Measurements from ENCODE around the gene PKDCC.
"Not testable (repeated sequence)": the region's sequence is repeated elsewhere in the genome, so short reads cannot be mapped to it uniquely, and the experiment has no call there.

PKDCC gene

DNA sequence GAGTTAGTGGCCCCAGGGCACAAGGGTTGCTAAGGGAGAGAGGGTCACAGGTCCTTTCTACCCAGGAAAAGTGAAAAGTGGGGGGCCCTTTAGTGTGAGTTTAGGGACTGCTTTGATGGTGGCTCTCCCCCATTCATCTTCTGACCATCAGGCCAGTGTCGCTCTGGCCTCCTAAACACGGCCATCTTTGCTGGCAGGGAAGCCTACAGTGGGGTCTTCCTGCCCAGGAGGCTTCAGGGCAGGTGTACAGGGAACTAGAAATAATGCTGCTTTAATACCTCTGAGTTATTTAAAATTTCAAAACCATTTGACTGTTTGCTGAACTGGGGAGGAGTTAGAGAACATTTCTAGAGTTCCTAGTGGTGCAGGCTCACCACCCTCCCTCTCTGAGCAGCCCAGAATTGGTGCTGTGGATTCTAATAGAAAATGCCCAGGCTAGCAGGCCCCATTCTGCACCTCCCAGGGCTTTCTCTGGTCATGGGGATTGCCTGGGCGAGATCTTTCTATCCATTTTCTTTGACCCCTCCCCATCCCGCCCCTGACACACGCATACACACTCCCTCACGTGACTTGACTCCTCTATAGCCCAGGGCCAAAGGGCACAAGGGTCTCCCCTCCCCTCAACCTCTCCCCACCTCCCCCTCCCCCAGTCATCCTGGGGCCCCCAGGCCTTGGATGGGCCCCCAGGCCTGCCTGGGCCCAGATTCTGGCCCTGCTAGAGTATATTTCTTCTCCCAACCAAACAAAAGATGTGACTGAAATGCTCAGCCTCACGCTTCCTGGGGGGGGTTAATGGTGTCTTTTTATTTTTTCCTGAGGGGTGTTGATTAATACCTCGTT lies 3.1 kb downstream of the PKDCC start:
- DNase-seq: no peak

GRCh38 chr2:42051543-42052235 lies 3.9 kb downstream of the PKDCC start:
- no peak for DNase-seq

DNA sequence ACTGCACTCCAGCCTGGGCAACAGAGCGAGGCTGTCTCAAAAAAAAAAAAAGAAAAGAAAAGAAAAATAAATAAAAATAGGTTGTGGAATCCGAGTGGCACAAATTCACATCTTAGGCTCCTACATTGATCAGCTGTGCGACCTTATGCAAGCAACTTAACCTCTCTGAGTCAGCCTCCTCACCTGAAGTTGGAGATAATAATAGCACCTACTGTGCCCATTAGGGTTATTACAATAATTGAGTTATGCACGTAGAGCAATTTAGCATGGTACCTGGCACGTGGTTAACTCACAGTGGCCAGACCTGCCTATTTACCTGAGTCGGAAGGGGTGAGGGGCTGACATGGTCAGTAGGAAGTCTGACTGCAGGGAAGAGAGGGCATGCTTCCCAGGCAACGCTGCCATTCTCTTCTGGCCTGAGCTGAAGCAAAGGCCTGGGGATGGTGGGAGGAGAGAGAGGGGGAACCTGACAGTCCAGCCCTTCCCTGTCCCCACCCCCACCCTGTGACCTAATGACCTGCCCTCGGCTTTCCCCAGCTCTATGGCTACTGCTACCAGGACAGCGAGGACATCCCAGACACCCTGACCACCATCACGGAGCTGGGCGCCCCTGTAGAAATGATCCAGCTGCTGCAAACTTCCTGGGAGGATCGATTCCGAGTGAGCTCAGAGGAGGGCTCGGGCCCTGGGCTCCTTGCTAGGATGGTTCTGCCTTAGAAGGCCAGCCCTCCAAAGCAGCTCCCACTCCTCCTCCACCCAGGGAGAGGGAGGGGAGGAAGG lies 5.1 kb downstream of the PKDCC start:
- DNase-seq: no peak

- no peak for DNase-seq
These were observed 5.6 kb downstream of the PKDCC start for GRCh38 chr2:42053482-42053790.

- no peak for DNase-seq
These were observed 6.2 kb downstream of the PKDCC start for GRCh38 chr2:42053791-42054701.

- no peak for DNase-seq
These were observed 7.1 kb downstream of the PKDCC start for GRCh38 chr2:42054714-42055430.

DNA sequence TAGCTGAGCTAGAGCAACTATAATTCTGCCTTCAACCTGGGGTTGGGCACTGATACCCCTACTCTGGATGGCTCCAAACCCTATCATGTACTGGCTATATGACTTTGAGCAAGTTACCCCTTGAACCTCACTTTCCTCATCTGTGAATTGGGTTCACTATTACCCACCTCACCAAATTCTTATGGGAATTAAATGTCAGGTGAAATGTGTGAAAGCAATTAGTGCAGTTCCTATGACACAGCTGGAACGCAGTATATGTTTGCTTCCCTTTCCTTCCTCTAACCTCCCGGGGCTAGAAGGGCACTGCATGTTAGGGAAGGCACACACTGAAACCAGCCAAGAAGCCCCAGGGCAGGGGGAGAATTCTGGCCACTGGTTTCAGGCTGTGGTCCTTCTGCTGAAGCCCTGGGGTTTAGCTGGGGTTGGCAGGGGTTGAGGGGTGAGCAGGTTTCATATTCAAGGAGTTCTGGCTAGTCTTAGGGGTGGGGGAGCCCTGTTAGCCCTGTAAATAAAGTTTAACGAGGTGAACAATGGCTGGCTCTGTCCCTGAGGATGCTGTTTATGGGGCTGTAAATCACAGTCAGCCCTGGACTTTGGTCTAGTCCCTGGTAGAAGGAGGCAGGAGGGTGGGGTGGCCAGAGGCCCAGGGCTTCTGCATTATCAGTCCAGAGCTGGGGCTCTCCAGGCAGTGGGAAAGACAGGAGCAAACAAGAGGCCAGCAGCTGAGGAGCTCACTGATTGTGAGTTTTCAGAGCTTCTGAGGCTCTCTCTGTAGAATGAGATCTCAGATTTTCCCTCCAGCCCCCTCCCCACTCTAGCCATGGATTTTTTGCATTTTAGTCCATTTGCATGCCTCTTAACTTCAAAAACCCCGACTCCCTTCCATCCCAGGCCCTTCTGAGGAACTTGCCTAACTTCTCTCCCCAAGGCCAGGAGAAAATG lies 8.0 kb downstream of the PKDCC start:
- DNase-seq: no peak

DNA sequence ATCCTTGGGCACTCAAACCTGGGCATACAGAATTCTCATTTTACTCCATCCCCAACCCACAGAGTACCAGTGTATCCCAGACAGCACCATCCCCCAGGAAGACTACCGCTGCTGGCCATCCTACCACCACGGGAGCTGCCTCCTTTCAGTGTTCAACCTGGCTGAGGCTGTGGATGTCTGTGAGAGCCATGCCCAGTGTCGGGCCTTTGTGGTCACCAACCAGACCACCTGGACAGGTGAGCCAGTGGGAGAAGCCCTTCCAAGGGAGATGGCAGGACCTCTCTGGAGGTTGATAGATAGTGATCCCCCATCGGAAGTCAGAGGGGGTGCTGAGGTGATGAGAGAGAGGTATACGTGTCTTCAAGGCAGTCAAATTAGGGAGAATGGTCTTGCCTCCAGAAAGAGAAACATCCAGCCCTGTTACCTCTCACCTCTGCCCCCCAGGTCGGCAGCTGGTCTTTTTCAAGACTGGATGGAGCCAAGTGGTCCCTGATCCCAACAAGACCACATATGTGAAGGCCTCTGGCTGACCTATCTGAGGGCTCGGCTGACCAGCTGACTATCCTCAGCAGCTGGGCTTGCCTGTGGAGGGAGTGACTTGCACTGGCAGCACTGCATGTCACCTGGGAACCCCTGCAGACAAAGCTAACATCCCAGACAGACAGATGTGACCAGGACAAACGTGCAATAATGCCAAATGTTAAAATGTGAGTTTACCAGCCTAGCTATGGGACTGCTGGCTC lies 9.5 kb downstream of the PKDCC start:
- DNase-seq: no peak

- DNase-seq: no peak
These were observed 10.2 kb downstream of the PKDCC start for GRCh38 chr2:42057902-42058450.

- DNase-seq: no peak
These were observed 11.6 kb downstream of the PKDCC start for GRCh38 chr2:42059261-42059898.

GRCh38 chr2:42060028-42060427 lies 12.2 kb downstream of the PKDCC start:
- no peak for DNase-seq

DNA sequence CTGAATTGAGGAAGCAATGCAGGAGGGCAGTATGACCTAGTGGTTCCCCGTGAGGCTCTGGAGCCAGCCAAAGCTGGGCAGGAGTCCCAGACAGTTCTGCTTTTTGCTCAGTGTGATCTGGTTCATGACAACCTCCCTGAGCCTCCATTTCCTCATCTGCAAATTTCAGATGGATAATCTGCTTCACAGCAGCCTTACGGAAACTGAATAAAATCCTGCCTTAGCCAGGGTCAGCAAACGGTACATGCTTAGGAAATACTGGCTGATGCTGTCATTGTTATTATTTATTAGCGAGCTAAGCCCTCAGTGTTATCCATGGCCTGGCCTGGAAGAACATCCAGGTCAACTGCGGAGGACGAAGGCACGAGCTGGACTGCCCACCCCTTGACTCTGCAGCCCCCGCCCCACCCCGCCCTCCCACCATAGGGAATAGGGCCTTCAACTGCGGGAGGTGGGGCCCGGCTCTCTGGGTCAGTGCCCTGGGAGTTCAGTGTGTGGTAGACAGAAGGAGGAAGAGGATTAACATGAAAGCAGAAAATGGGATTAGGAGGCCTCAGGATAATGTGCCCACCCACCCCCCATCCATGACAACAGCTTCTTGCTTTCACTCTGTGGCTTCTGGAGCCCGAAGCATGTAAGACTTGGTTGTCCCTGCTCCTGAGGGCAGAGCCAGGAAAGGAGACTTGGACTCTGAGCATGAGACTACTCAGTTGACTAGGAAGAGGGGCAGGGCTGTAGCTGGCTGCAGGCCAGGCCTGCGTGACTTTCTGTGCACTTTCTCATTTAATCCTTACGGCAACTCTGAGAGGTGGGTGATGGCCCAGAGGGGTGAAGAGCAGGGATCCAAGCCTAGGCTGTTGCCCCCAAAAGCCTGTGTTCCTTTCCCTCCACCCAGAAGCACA lies 13.1 kb downstream of the PKDCC start:
- no peak for DNase-seq

GRCh38 chr2:42061839-42062238 lies 14.0 kb downstream of the PKDCC start:
- no peak for DNase-seq

DNA sequence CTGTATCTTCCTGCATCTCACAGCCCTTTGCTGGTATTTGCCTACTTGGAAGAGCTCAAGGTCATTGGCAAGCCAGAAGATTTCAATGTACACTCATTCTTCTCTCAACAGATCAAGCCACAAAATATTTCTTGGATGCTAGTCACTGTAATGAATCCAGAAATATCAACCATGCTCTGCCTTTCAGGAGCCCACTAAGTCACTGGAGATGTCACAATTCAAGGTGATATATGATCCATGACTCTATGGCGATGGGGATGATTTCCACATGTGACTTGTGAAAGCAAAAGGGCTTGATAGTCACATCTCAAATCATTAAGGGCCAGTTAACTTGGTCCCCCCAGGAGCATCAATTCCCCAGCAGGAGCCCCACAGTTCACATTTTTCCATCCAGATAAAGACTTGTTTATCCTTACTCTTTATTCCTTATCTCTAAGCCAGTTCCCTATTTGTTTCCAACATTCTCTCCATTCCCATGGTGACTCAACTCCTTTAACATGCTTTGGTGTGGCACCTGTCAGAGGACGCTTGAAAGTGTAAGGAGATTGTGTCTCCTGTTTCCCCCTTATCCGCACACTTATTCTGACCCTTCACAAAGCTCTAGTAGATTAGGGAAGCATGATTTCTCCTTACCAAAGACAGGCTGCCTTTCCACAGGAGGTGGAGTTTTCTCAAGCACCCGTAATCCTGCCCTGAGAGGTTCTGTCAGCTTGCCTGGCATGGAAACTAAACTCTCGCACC lies 15.8 kb downstream of the PKDCC start:
- DNase-seq: no peak

GRCh38 chr2:42064417-42064942 lies 16.7 kb downstream of the PKDCC start:
- DNase-seq: no peak

DNA sequence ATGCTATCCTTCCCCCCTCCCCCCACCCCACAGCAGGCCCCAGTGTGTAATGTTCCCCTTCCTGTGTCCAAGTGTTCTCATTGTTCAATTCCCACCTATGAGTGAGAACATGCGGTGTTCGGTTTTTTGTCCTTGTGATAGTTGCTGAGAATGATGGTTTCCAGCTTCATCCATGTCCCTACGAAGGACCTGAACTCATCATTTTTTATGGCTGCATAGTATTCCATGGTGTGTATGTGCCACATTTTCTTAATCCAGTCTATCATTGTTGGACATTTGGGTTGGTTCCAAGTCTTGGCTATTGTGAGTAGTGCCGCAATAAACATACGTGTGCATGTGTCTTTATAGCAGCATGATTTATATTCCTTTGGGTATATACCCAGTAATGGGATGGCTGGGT lies 17.9 kb downstream of the PKDCC start:
- not testable (repeated sequence) for DNase-seq

GRCh38 chr2:42067001-42067400 lies 19.2 kb downstream of the PKDCC start:
- not testable (repeated sequence) for DNase-seq

Measured in activated CD4-positive, alpha-beta T cell treated with anti-CD3 and anti-CD28 coated beads, Interleukin-10, Interleukin-2, amounts not matched to agents 100 ng/mL and 50 ng/mL, durations not matched to agents 16 hours and 8 hours (primary cell).